ENCODE measurements around the gene NME7.

The NME7 gene

GRCh38 chr1:169214598-169214997 is 153.0 kb downstream of the NME7 start:
- Mint-ChIP-seq H3K4me3 (no peak overlapping the region), H3K27ac (no peak overlapping the region), H3K9me3 (no peaks in the 10 kb centered on the region), H3K27me3 (no peaks in the 10 kb centered on the region), H3K36me3 (ENCODE audit: insufficient read depth) (no peaks in the 10 kb centered on the region), H3K4me1 (ENCODE audit: low read depth in 2 of 2) (peaks cover 0 to 6% of the 10 kb centered on the region in 2 donors)
- no peak for ATAC-seq (replicated peaks)
- DNase-seq = no peak

- H3K36me3 Mint-ChIP-seq (ENCODE audit: insufficient read depth) = no peaks in the 10 kb centered on the region
- no peaks in the 10 kb centered on the region for H3K27me3 Mint-ChIP-seq
- ATAC-seq (replicated peaks) = no peak
- H3K9me3 Mint-ChIP-seq = no peaks in the 10 kb centered on the region
- no peak overlapping the region for H3K27ac Mint-ChIP-seq
- no peaks in the 10 kb centered on the region for H3K4me1 Mint-ChIP-seq (ENCODE audit: low read depth in 2 of 2)
- DNase-seq = no peak
- no peak overlapping the region for H3K4me3 Mint-ChIP-seq
These were observed 155.5 kb downstream of the NME7 start for GRCh38 chr1:169212088-169212487.

GRCh38 chr1:169207797-169208520 is 159.6 kb downstream of the NME7 start:
- Mint-ChIP-seq H3K4me1 (ENCODE audit: low read depth in 2 of 2) (no peaks in the 10 kb centered on the region), H3K36me3 (ENCODE audit: insufficient read depth) (no peaks in the 10 kb centered on the region)
- no peak for ATAC-seq (replicated peaks)

GRCh38 chr1:169204157-169204556 is 163.4 kb downstream of the NME7 start:
- H3K4me1 Mint-ChIP-seq (ENCODE audit: low read depth in 2 of 2) = no peaks in the 10 kb centered on the region
- DNase-seq = no peak
- no peaks in the 10 kb centered on the region for H3K9me3 Mint-ChIP-seq
- no peaks in the 10 kb centered on the region for H3K36me3 Mint-ChIP-seq (ENCODE audit: insufficient read depth)
- no peak for ATAC-seq (replicated peaks)
- no peak overlapping the region for H3K4me3 Mint-ChIP-seq
- H3K27ac Mint-ChIP-seq = no peak overlapping the region
- no peaks in the 10 kb centered on the region for H3K27me3 Mint-ChIP-seq

More at GRCh38 chr1:169207797-169208520, 159.6 kb downstream of the NME7 start:
- Mint-ChIP-seq H3K9me3 (no peaks in the 10 kb centered on the region), H3K27ac (no peak overlapping the region), H3K4me3 (no peak overlapping the region), H3K27me3 (no peaks in the 10 kb centered on the region)
- DNase-seq = no peak

GRCh38 chr1:169202791-169203665 is 164.6 kb downstream of the NME7 start:
- DNase-seq (no peak), ATAC-seq (replicated peaks) (no peak)
- no peaks in the 10 kb centered on the region for H3K9me3 Mint-ChIP-seq
- H3K36me3 Mint-ChIP-seq (ENCODE audit: insufficient read depth) = no peaks in the 10 kb centered on the region
- no peak overlapping the region for H3K27ac Mint-ChIP-seq
- H3K4me1 Mint-ChIP-seq (ENCODE audit: low read depth in 2 of 2) = no peaks in the 10 kb centered on the region
- H3K27me3 Mint-ChIP-seq = no peaks in the 10 kb centered on the region
- no peak overlapping the region for H3K4me3 Mint-ChIP-seq

- no peak for DNase-seq
- Mint-ChIP-seq H3K27ac (no peak overlapping the region), H3K27me3 (no peaks in the 10 kb centered on the region), H3K4me3 (no peak overlapping the region), H3K36me3 (ENCODE audit: insufficient read depth) (no peaks in the 10 kb centered on the region), H3K9me3 (no peaks in the 10 kb centered on the region), H3K4me1 (ENCODE audit: low read depth in 2 of 2) (no peaks in the 10 kb centered on the region)
- ATAC-seq (replicated peaks) = no peak
These were observed 166.4 kb downstream of the NME7 start for GRCh38 chr1:169201084-169201619.

- ATAC-seq (replicated peaks) = no peak
- no peaks in the 10 kb centered on the region for H3K4me1 Mint-ChIP-seq (ENCODE audit: low read depth in 2 of 2)
These were observed 167.3 kb downstream of the NME7 start for GRCh38 chr1:169200319-169200718.

GRCh38 chr1:169196581-169196980 is 171.0 kb downstream of the NME7 start:
- Mint-ChIP-seq H3K4me1 (ENCODE audit: low read depth in 2 of 2) (no peaks in the 10 kb centered on the region), H3K36me3 (ENCODE audit: insufficient read depth) (no peaks in the 10 kb centered on the region), H3K27ac (no peak overlapping the region), H3K9me3 (no peaks in the 10 kb centered on the region), H3K27me3 (no peaks in the 10 kb centered on the region), H3K4me3 (no peak overlapping the region)
- ATAC-seq (replicated peaks) (no peak), DNase-seq (no peak)

More at GRCh38 chr1:169200319-169200718, 167.3 kb downstream of the NME7 start:
- Mint-ChIP-seq H3K27me3 (no peaks in the 10 kb centered on the region), H3K27ac (no peak overlapping the region), H3K36me3 (ENCODE audit: insufficient read depth) (no peaks in the 10 kb centered on the region), H3K9me3 (no peaks in the 10 kb centered on the region), H3K4me3 (no peak overlapping the region)
- DNase-seq = no peak

GRCh38 chr1:169196161-169196560 is 171.4 kb downstream of the NME7 start:
- no peak for ATAC-seq (replicated peaks)
- H3K4me3 Mint-ChIP-seq = no peak overlapping the region

GRCh38 chr1:169193191-169193850 is 174.3 kb downstream of the NME7 start:
- H3K27ac Mint-ChIP-seq = no peak overlapping the region
- H3K27me3 Mint-ChIP-seq = no peaks in the 10 kb centered on the region
- DNase-seq (no peak), ATAC-seq (replicated peaks) (no peak)
- H3K36me3 Mint-ChIP-seq (ENCODE audit: insufficient read depth) = no peaks in the 10 kb centered on the region
- H3K4me1 Mint-ChIP-seq (ENCODE audit: low read depth in 2 of 2) = no peaks in the 10 kb centered on the region
- H3K9me3 Mint-ChIP-seq = no peaks in the 10 kb centered on the region
- H3K4me3 Mint-ChIP-seq = no peak overlapping the region

More at GRCh38 chr1:169196161-169196560, 171.4 kb downstream of the NME7 start:
- Mint-ChIP-seq H3K27ac (peak overlapping the region in 1 of 2 donors; percentile 24), H3K9me3 (no peaks in the 10 kb centered on the region), H3K27me3 (no peaks in the 10 kb centered on the region), H3K36me3 (ENCODE audit: insufficient read depth) (no peaks in the 10 kb centered on the region), H3K4me1 (ENCODE audit: low read depth in 2 of 2) (no peaks in the 10 kb centered on the region)
- DNase-seq = no peak

- ATAC-seq (replicated peaks) = no peak
- Mint-ChIP-seq H3K4me1 (ENCODE audit: low read depth in 2 of 2) (no peaks in the 10 kb centered on the region), H3K9me3 (no peaks in the 10 kb centered on the region), H3K27me3 (no peaks in the 10 kb centered on the region), H3K4me3 (no peak overlapping the region), H3K36me3 (ENCODE audit: insufficient read depth) (no peaks in the 10 kb centered on the region), H3K27ac (no peak overlapping the region)
- DNase-seq = no peak
These were observed 181.5 kb downstream of the NME7 start for GRCh38 chr1:169186106-169186505.

GRCh38 chr1:169184812-169185211 is 182.8 kb downstream of the NME7 start:
- no peaks in the 10 kb centered on the region for H3K4me1 Mint-ChIP-seq (ENCODE audit: low read depth in 2 of 2)
- no peak for DNase-seq
- no peaks in the 10 kb centered on the region for H3K9me3 Mint-ChIP-seq
- H3K36me3 Mint-ChIP-seq (ENCODE audit: insufficient read depth) = no peaks in the 10 kb centered on the region
- no peak overlapping the region for H3K27ac Mint-ChIP-seq
- no peak overlapping the region for H3K4me3 Mint-ChIP-seq
- H3K27me3 Mint-ChIP-seq = no peaks in the 10 kb centered on the region
- ATAC-seq (replicated peaks) = no peak

GRCh38 chr1:169180174-169180573 is 187.4 kb downstream of the NME7 start:
- Mint-ChIP-seq H3K4me3 (no peak overlapping the region), H3K9me3 (no peaks in the 10 kb centered on the region), H3K4me1 (ENCODE audit: low read depth in 2 of 2) (no peaks in the 10 kb centered on the region), H3K27me3 (no peaks in the 10 kb centered on the region), H3K27ac (no peak overlapping the region), H3K36me3 (ENCODE audit: insufficient read depth) (no peaks in the 10 kb centered on the region)
- ATAC-seq (replicated peaks) (no peak), DNase-seq (no peak)

Data from effector memory CD8-positive, alpha-beta T cell (primary cell).